T-helper 9 cell (primary cell): Measurements from ENCODE around the gene UBE2N.
"Not testable (repeated sequence)": the region's sequence is repeated elsewhere in the genome, so short reads cannot be mapped to it uniquely, and the experiment has no call there.

ENCODE experiments used
- DNase-seq: peaks from one replicate; pipeline ENCODE4 v3.0.0-alpha.2; 2020

UBE2N gene

GRCh38 chr12:93442411-93443340 lies 929 bp upstream of the UBE2N start:
- DNase-seq: no peak

GRCh38 chr12:93441081-93441616 lies 598 bp downstream of the UBE2N start:
- peak; percentile 38 for DNase-seq

- DNase-seq: no peak
Observed at GRCh38 chr12:93440043-93440835, 1.5 kb downstream of the UBE2N start.

- DNase-seq: no peak
Observed at GRCh38 chr12:93438266-93439050, 3.3 kb downstream of the UBE2N start.

- no peak for DNase-seq
Observed at GRCh38 chr12:93434256-93434865, 7.4 kb downstream of the UBE2N start.

GRCh38 chr12:93432031-93432430 lies 9.7 kb downstream of the UBE2N start:
- not testable (repeated sequence) for DNase-seq

GRCh38 chr12:93430280-93430679 lies 11.5 kb downstream of the UBE2N start:
- DNase-seq: no peak

GRCh38 chr12:93429852-93430251 lies 11.9 kb downstream of the UBE2N start:
- DNase-seq: no peak

- DNase-seq: no peak
Observed at GRCh38 chr12:93429448-93429847, 12.3 kb downstream of the UBE2N start.

- no peak for DNase-seq
Observed at GRCh38 chr12:93427779-93428564, 13.8 kb downstream of the UBE2N start.

GRCh38 chr12:93426412-93426805 lies 15.3 kb downstream of the UBE2N start:
- DNase-seq: no peak

- DNase-seq: no peak
Observed at GRCh38 chr12:93425736-93426411, 15.9 kb downstream of the UBE2N start.

GRCh38 chr12:93422050-93422449 lies 19.7 kb downstream of the UBE2N start:
- DNase-seq: no peak

- DNase-seq: no peak
Observed at GRCh38 chr12:93419388-93420034, 22.2 kb downstream of the UBE2N start.

GRCh38 chr12:93417967-93418480 lies 23.7 kb downstream of the UBE2N start:
- no peak for DNase-seq

- no peak for DNase-seq
Observed at GRCh38 chr12:93415723-93416464, 25.9 kb downstream of the UBE2N start.

GRCh38 chr12:93413064-93413463 lies 28.7 kb downstream of the UBE2N start:
- DNase-seq: no peak

GRCh38 chr12:93412396-93412795 lies 29.4 kb downstream of the UBE2N start:
- not testable (repeated sequence) for DNase-seq

- not testable (repeated sequence) for DNase-seq
Observed at GRCh38 chr12:93411060-93411459, 30.7 kb downstream of the UBE2N start.
